CD4-positive, alpha-beta T cell treated with Interleukin-2 at 100 ng/mL for 4 hours (primary cell): ENCODE results near the gene ACTR5.

Experiments
- DNase-seq: peaks from one replicate; pipeline ENCODE4 v3.0.0-alpha.2; 2020; ENCODE audit warnings: low spot score

ACTR5 gene

GRCh38 chr20:38748097-38748860 lies at the start of gene ACTR5:
Gene ACTR5 (plus strand): TSS chr20:38748460. CDS start chr20:38748479, 19 bp downstream.
- DNase-seq = peak; percentile 97

GRCh38 chr20:38698541-38698940 lies 49.7 kb upstream of the ACTR5 start:
- no peak for DNase-seq

GRCh38 chr20:38700141-38700540 lies 48.1 kb upstream of the ACTR5 start:
- no peak for DNase-seq

- no peak for DNase-seq
These were observed 47.3 kb upstream of the ACTR5 start for GRCh38 chr20:38700926-38701325.

GRCh38 chr20:38703526-38703925 lies 44.7 kb upstream of the ACTR5 start:
- no peak for DNase-seq

GRCh38 chr20:38704136-38704535 lies 44.1 kb upstream of the ACTR5 start:
- no peak for DNase-seq

- DNase-seq = no peak
These were observed 41.8 kb upstream of the ACTR5 start for GRCh38 chr20:38706509-38706908.

- no peak for DNase-seq
These were observed 34.0 kb upstream of the ACTR5 start for GRCh38 chr20:38714308-38714707.

- DNase-seq = no peak
These were observed 32.6 kb upstream of the ACTR5 start for GRCh38 chr20:38715646-38716045.

- no peak for DNase-seq
These were observed 25.6 kb upstream of the ACTR5 start for GRCh38 chr20:38722683-38723016.

- no peak for DNase-seq
These were observed 25.0 kb upstream of the ACTR5 start for GRCh38 chr20:38723017-38723847.

- DNase-seq = no peak
These were observed 24.2 kb upstream of the ACTR5 start, which contains the start of gene SLC32A1 for GRCh38 chr20:38723848-38724625. Gene SLC32A1 (plus strand): TSS chr20:38724486. CDS start chr20:38724725, 239 bp downstream.

GRCh38 chr20:38724626-38725147 lies 23.6 kb upstream of the ACTR5 start:
- no peak for DNase-seq

- no peak for DNase-seq
These were observed 22.9 kb upstream of the ACTR5 start for GRCh38 chr20:38725148-38725901.

- DNase-seq = peak; percentile 24
These were observed 22.1 kb upstream of the ACTR5 start for GRCh38 chr20:38725931-38726803.

- peak; percentile 27 for DNase-seq
These were observed 21.3 kb upstream of the ACTR5 start for GRCh38 chr20:38726804-38727606.

- no peak for DNase-seq
These were observed 20.6 kb upstream of the ACTR5 start for GRCh38 chr20:38727607-38728190.

- DNase-seq = no peak
These were observed 20.0 kb upstream of the ACTR5 start for GRCh38 chr20:38728191-38728781.
